NCI-H1436 treated with DMSO at 0.1 percent for 48 hours (cell line): Measurements from ENCODE around the gene ABCC4.

Experiments
- DNase-seq: peaks from one replicate; lab custom pipeline; 2025; lab: John Stamatoyannopoulos, UW

The ABCC4 gene

GRCh38 chr13:95155093-95155492 lies 146.2 kb downstream of the ABCC4 start:
- no peak for DNase-seq

GRCh38 chr13:95154413-95154886 lies 146.8 kb downstream of the ABCC4 start:
- peak; percentile 44 for DNase-seq

- DNase-seq: peak; percentile 80
Observed at GRCh38 chr13:95153647-95154412, 147.4 kb downstream of the ABCC4 start.

GRCh38 chr13:95151942-95152587 lies 149.2 kb downstream of the ABCC4 start:
- no peak for DNase-seq

- DNase-seq: no peak
Observed at GRCh38 chr13:95150555-95150954, 150.7 kb downstream of the ABCC4 start.

- no peak for DNase-seq
Observed at GRCh38 chr13:95146486-95146885, 154.8 kb downstream of the ABCC4 start.

- no peak for DNase-seq
Observed at GRCh38 chr13:95145587-95145986, 155.7 kb downstream of the ABCC4 start.

- no peak for DNase-seq
Observed at GRCh38 chr13:95140502-95140901, 160.7 kb downstream of the ABCC4 start.

- DNase-seq: no peak
Observed at GRCh38 chr13:95138876-95139585, 162.2 kb downstream of the ABCC4 start.

- no peak for DNase-seq
Observed at GRCh38 chr13:95137096-95137495, 164.2 kb downstream of the ABCC4 start.

GRCh38 chr13:95136638-95137037 lies 164.6 kb downstream of the ABCC4 start:
- DNase-seq: no peak

GRCh38 chr13:95133498-95133897 lies 167.8 kb downstream of the ABCC4 start:
- no peak for DNase-seq

- no peak for DNase-seq
Observed at GRCh38 chr13:95129004-95129403, 172.2 kb downstream of the ABCC4 start.

GRCh38 chr13:95128045-95128643 lies 173.1 kb downstream of the ABCC4 start:
- no peak for DNase-seq

- DNase-seq: no peak
Observed at GRCh38 chr13:95124959-95125358, 176.3 kb downstream of the ABCC4 start.

GRCh38 chr13:95123726-95124125 lies 177.5 kb downstream of the ABCC4 start:
- no peak for DNase-seq

- no peak for DNase-seq
Observed at GRCh38 chr13:95122063-95122462, 179.2 kb downstream of the ABCC4 start.

GRCh38 chr13:95121516-95121915 lies 179.7 kb downstream of the ABCC4 start:
- no peak for DNase-seq

GRCh38 chr13:95120650-95121049 lies 180.6 kb downstream of the ABCC4 start:
- DNase-seq: no peak

- DNase-seq: no peak
Observed at GRCh38 chr13:95118541-95119324, 182.5 kb downstream of the ABCC4 start.

GRCh38 chr13:95117092-95117491 lies 184.2 kb downstream of the ABCC4 start:
- DNase-seq: no peak

GRCh38 chr13:95115525-95115924 lies 185.7 kb downstream of the ABCC4 start:
- DNase-seq: no peak
